ENCODE data around the gene GUK1. TPM values are rescaled to one million over a fixed set of nuclear protein-coding genes. Genes with fewer than 3 reads are reported as not detected.

The GUK1 gene
- total and polyA plus RNA-seq, 2 of the 8 experiments (the other 6 are each of a cell fraction or from before 2014, with no cell fraction given) = 68.5 to 183 TPM

DNA sequence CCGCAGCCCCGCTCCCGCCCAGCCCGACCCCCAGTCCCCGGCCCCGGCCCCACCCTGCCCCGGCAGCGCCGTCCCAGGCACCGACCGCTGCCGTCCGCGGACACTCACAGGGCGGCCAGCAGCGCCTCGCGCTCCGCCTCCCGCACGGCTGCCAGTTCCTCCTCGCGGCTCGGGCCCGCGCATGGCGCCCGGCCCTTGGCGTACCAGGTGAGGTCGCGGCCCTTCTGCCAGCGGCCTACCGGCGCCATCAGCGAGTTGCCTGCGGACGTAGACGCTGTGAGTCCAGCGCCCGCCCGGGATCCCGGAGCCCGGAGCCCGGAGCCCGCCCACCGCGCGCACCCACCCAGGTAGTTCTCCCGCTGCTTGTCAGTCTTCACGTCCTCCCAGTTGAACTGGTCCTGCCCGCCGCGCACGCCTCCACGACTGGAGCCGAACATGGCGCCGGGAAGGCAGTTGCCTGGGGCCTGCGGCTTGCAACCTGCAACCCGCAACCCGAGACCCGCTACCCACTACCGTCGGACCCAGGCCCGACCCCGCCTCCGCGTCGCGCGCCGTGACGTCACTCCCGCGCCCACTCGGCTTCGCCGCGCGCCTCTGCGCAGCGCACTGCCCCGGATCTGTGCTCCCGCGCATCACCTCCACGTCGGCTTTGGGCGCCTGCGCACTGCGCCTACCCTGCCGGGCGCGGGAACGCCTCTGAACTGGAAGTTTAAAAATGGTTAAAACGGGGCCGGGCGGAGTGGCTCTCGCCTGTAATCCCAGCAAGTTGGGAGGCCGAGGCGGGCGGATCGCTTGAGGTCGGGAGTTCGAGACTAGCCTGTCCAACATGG, 37.1 kb upstream of the GUK1 start, which contains the start of gene C1orf35:
Gene C1orf35, minus strand, starts transcription at position 535 of the 830 bp plus-strand sequence. Its CDS starts 98 bp downstream, at position 437.
- FAIRE-seq (no peak), DNase-seq (ENCODE audit: low read depth in 1 of 2, low spot score in 2 of 2) (peak; percentile 73 to 98)
- H3K9ac ChIP-seq (replicated peaks in 1 of 4; ENCODE audit: extremely low read depth in 1 of 4, low read depth in 3 of 4, low read length in 3 of 4) = peak within 1 kb of the TSS in 3 of 4 experiments; percentile 70 to 77 (median 74); a peak in 6 of 7 replicates
- H4K91ac ChIP-seq (replicated peaks; ENCODE audit: insufficient read length, low read length) = peak within 1 kb of the TSS; percentile 65
- no peaks in the 10 kb centered on the region for H3K79me2 ChIP-seq (ENCODE audit: control insufficient read depth in 1 of 2, insufficient read depth in 2 of 2, low read length in 2 of 2)
- no peaks in the 10 kb centered on the region for H3K9me3 ChIP-seq (ENCODE audit: insufficient read depth in 2 of 2, low read depth in 1 of 2, low read length in 1 of 2)
- peak within 1 kb of the TSS; percentile 66; the same call in 1 of the 2 replicates for H2BK5ac ChIP-seq (ENCODE audit: low read depth, low read length)
- 0 out of 2 replicates have a peak within 1 kb of the TSS, but pooled peaks have one; percentile 53 for H2AK5ac ChIP-seq (ENCODE audit: low read depth, low read length)
- H2BK120ac ChIP-seq (replicated peaks; ENCODE audit: low read depth, low read length) = no peak within 1 kb of the TSS
- peak within 1 kb of the TSS; percentile 63 to 92 (median 77) for H3K4me3 ChIP-seq (ENCODE audit: extremely low read depth in 1 of 4, insufficient read depth in 2 of 4, low read depth in 3 of 4, low read length in 4 of 4)
- no peak within 1 kb of the TSS for H2BK20ac ChIP-seq (ENCODE audit: low read length)
- H3K4ac ChIP-seq (replicated peaks; ENCODE audit: insufficient read length, low read depth, low read length) = no peak within 1 kb of the TSS
- peaks cover 0 to 2% (median 0%) of the 10 kb centered on the region in 4 experiments; a peak in 1 of 7 replicates for H3K4me1 ChIP-seq (replicated peaks in 1 of 4; ENCODE audit: control insufficient read depth in 3 of 4, insufficient read depth in 4 of 4, low read length in 3 of 4)
- ChIA-PET CTCF (ENCODE audit: partially characterized antibody) (interaction anchor here (0.9 kb wide), 1 partner anchor 68 kb away, joined by 3 read pairs; no protein-coding TSS in a partner anchor), POLR2A (ENCODE audit: partially characterized antibody) (interaction anchor here (1.0 to 1.2 kb wide), 2 partner anchors 13 to 45 kb away, joined by 3 read pairs; no protein-coding TSS in a partner anchor)
- H3K23me2 ChIP-seq (ENCODE audit: low read depth, low read length) = peaks cover 6% of the 10 kb centered on the region; the same call in 1 of the 2 replicates
- no peak within 1 kb of the TSS for H2BK15ac ChIP-seq (ENCODE audit: low read length)
- no peaks in the 10 kb centered on the region; a peak in 1 of 7 replicates for H3K27me3 ChIP-seq (replicated peaks in 1 of 4; ENCODE audit: control insufficient read depth in 3 of 4, extremely low read depth in 1 of 4, insufficient read depth in 3 of 4, low read length in 3 of 4)
- H4K5ac ChIP-seq (ENCODE audit: insufficient read length, low read depth, low read length) = no peak within 1 kb of the TSS
- H2AFZ ChIP-seq (ENCODE audit: low read length) = no peak within 1 kb of the TSS
- H3K79me1 ChIP-seq (ENCODE audit: low read depth, low read length) = peaks cover 7% of the 10 kb centered on the region; the same call in 1 of the 2 replicates
- H3K27ac ChIP-seq (ENCODE audit: low read depth, low read length) = peak within 1 kb of the TSS; percentile 64; the same call in 1 of the 2 replicates
- H2BK12ac ChIP-seq (ENCODE audit: low read depth, low read length) = 0 out of 2 replicates have a peak within 1 kb of the TSS, but pooled peaks have one; percentile 17
- peak within 1 kb of the TSS; percentile 93 for H4K8ac ChIP-seq (ENCODE audit: extremely low read depth, insufficient read depth, low read length)
- no peak within 1 kb of the TSS; the same call in 1 of the 2 replicates for H3K18ac ChIP-seq (ENCODE audit: extremely low read depth, low read length)
- peak within 1 kb of the TSS; percentile 37 to 83 for H3K4me2 ChIP-seq (ENCODE audit: insufficient read depth in 1 of 2, low read depth in 2 of 2, low read length in 2 of 2)
- WGBS, 2 experiments (ENCODE audit: extremely low coverage in 1 of 2, insufficient coverage in 1 of 2, insufficient read length in 1 of 2, insufficient replicate concordance in 2 of 2, low coverage in 1 of 2, low lambda C conversion rate in 2 of 2, missing lambda C conversion rate in 1 of 2) = 2% methylated on average over 80 of the region's 104 CpGs; no CpG with 5 or more reads in 1 of the 2 experiments
- H3K36me3 ChIP-seq (ENCODE audit: control insufficient read depth in 2 of 4, insufficient read depth in 4 of 4, low read length in 3 of 4) = peaks cover 12 to 35% (median 23%) of the 10 kb centered on the region in 4 experiments; a peak in 7 of 8 replicates
- peaks cover 6 to 31% of the 10 kb centered on the region in 2 experiments for H4K20me1 ChIP-seq (replicated peaks in 1 of 2; ENCODE audit: control insufficient read depth in 1 of 2, insufficient read depth in 2 of 2, low read length in 2 of 2)
- H3K23ac ChIP-seq (ENCODE audit: insufficient read length) = no peak within 1 kb of the TSS
- no peak within 1 kb of the TSS for H3K14ac ChIP-seq (ENCODE audit: insufficient read length)
- H3K56ac ChIP-seq (replicated peaks; ENCODE audit: insufficient read length, low read depth, low read length) = no peak within 1 kb of the TSS
- peak; percentile 100 for TF ChIP-seq KDM4A (IDR thresholded peaks at IDR 0.05; ENCODE audit: low read depth, low read length, severe bottlenecking)
- TF ChIP-seq TCF12 (IDR thresholded peaks at IDR 0.05; ENCODE audit: low read depth, low read length) = no peak
- TF ChIP-seq POLR2AphosphoS5 (IDR thresholded peaks at IDR 0.05; ENCODE audit: low read depth, low read length) = peak; percentile 81; the same call in 1 of the 2 replicates
- TF ChIP-seq JUND (IDR thresholded peaks at IDR 0.05; ENCODE audit: low read length) = peak; percentile 67; the same call in 1 of the 2 replicates
- TF ChIP-seq BRCA1 (IDR thresholded peaks at IDR 0.05; ENCODE audit: low read depth, low read length) = 0 out of 2 replicates have a peak, but pooled peaks have one; percentile 9
- TF ChIP-seq ASH2L (IDR thresholded peaks at IDR 0.05; ENCODE audit: low read length) = peak; percentile 82
- TF ChIP-seq EP300 (IDR thresholded peaks at IDR 0.05; ENCODE audit: borderline replicate concordance in 1 of 2, low read depth in 2 of 2, low read length in 2 of 2) = peak in 1 of 2 experiments; percentile 61; a peak in 1 of 3 replicates
- TF ChIP-seq BACH1 (IDR thresholded peaks at IDR 0.05; ENCODE audit: low read length) = peak; percentile 46; the same call in 1 of the 2 replicates
